Upper lobe of left lung (tissue), 6 donors: ENCODE data around the gene PCDHB13. TPM values are rescaled to one million over a fixed set of nuclear protein-coding genes. Genes with fewer than 3 reads are reported as not detected.

ENCODE experiments used
- ATAC-seq, 2 donors: fragments of 200-7000 bp; cut with Tn5 transposase; one replicate each; pipeline ENCODE4 v1.9.1; 2022; ENCODE audit warnings: mild to moderate bottlenecking in 2 of 2, moderate library complexity in 2 of 2; ENCODE audit not compliant: low FRiP score in 2 of 2
- DNase-seq, 2 donors: peaks; one replicate each; pipeline ENCODE4 v3.0.0-alpha.2; 2019 to 2020
- H3K27ac ChIP-seq, 4 donors: fragments of 200-600 bp; sonication (generic); one replicate each; pipeline ENCODE4 v1.5.1; 2016 to 2019
- H3K27me3 ChIP-seq, 4 donors: fragments of 200-600 bp; sonication (generic); one replicate each; pipeline ENCODE4 v1.5.1; 2017 to 2019
- H3K36me3 ChIP-seq, 4 donors: fragments of 200-600 bp; sonication (generic); one replicate each; pipeline ENCODE4 v1.5.1; 2016 to 2019
- H3K4me1 ChIP-seq, 4 donors: fragments of 200-600 bp; sonication (generic); one replicate each; pipeline ENCODE4 v1.5.1; 2018 to 2019
- H3K4me3 ChIP-seq, 4 donors: fragments of 200-600 bp; sonication (generic); one replicate each; pipeline ENCODE4 v1.5.1; 2017 to 2019; ENCODE audit warnings: mild to moderate bottlenecking in 2 of 4, moderate library complexity in 1 of 4
- H3K9me3 ChIP-seq, 4 donors: fragments of 200-600 bp; sonication (generic); one replicate each; pipeline ENCODE4 v1.5.1; 2018 to 2019
- CTCF ChIP-seq, 6 experiments: fragments of 450-650 bp in 4 of 6; fragments of 200-600 bp in 2 of 6; sonication (generic) in 2 of 6; IDR thresholded peaks; one replicate each; pipeline ENCODE4 v1.5.1; 2016 to 2019; ENCODE audit warnings: antibody characterized with exemption in 6 of 6
- EP300 ChIP-seq, 4 donors: sonication (generic); formaldehyde crosslinking; IDR thresholded peaks; one replicate each; pipeline ENCODE4 v1.5.1; 2017; ENCODE audit warnings: antibody characterized with exemption in 4 of 4, control low read depth in 2 of 4
- POLR2A ChIP-seq, 4 donors: fragments of 450-650 bp; IDR thresholded peaks; one replicate each; pipeline ENCODE4 v1.5.1; 2016 to 2017; ENCODE audit warnings: antibody characterized with exemption in 4 of 4, mild to moderate bottlenecking in 2 of 4
- POLR2AphosphoS5 ChIP-seq, 2 donors: sonication (generic); formaldehyde crosslinking; IDR thresholded peaks; one replicate each; pipeline ENCODE4 v1.5.1; 2017; ENCODE audit warnings: antibody characterized with exemption in 2 of 2
- whole genome bisulfite sequencing, 2 donors: methylation state at CpG; one replicate each; pipeline ENCODE4 v1.1.5; 2017 to 2018; 5-methylcytosine and 5-hydroxymethylcytosine counted together
- total RNA-seq, 6 donors: library from RNA; depleted of rRNA in 4 of 6; stranded (reverse); fragments of >200 nt in 4 of 6; gene quantifications; one replicate each; pipeline versions ENCODE4 v1.1.0 to v1.2.1, GENCODE V29; 2016 to 2021
- donor health status: DM: no; HTN: no; CAD: no; lungs with moderate emphysema.
- donor health status: DM: no; HTN: yes; CAD: no; lungs with severe emphysema.

PCDHB13 gene
- total RNA-seq, 6 donors from 2014 or later = 1.2 to 3.1 (median 2.1) TPM

- TF ChIP-seq POLR2AphosphoS5 (IDR thresholded peaks at IDR 0.05) (no peak), EP300 (IDR thresholded peaks at IDR 0.05) (no peak), CTCF (IDR thresholded peaks at IDR 0.05) (no peak), POLR2A (IDR thresholded peaks at IDR 0.05) (no peak)
- 69 to 70% methylated on average over 5 of the region's 5 CpGs for WGBS, 2 donors
- no peak for DNase-seq
- Histone ChIP-seq H3K4me1 (no peaks in the 10 kb centered on the region), H3K27ac (no peak overlapping the region), H3K9me3 (peaks cover 99 to 100% (median 100%) of the 10 kb centered on the region in 4 donors), H3K27me3 (no peaks in the 10 kb centered on the region), H3K36me3 (no peaks in the 10 kb centered on the region), H3K4me3 (no peak overlapping the region)
- no peak for ATAC-seq
These were observed 46.9 kb downstream of the PCDHB13 start for GRCh38 chr5:141260458-141261237.

GRCh38 chr5:141261238-141261546, 47.5 kb downstream of the PCDHB13 start:
- H3K27me3 ChIP-seq = no peaks in the 10 kb centered on the region
- no peaks in the 10 kb centered on the region for H3K36me3 ChIP-seq
- no peak for ATAC-seq
- DNase-seq = no peak
- peaks cover 98 to 100% (median 100%) of the 10 kb centered on the region in 4 donors for H3K9me3 ChIP-seq
- H3K4me1 ChIP-seq = no peaks in the 10 kb centered on the region
- WGBS, 2 donors = 78 to 88% methylated on average over 1 of the region's 1 CpG
- no peak for TF ChIP-seq CTCF (IDR thresholded peaks at IDR 0.05)
- no peak for TF ChIP-seq POLR2A (IDR thresholded peaks at IDR 0.05)
- no peak for TF ChIP-seq POLR2AphosphoS5 (IDR thresholded peaks at IDR 0.05)
- no peak overlapping the region for H3K4me3 ChIP-seq
- no peak overlapping the region for H3K27ac ChIP-seq

Other genes starting within 250 kb of the PCDHB13 start
- 10 to 100 TPM in 4 of 6 donors, 1 to 10 TPM in 2; 5.4 to 23.0 (median 10.6) TPM for gene PCDHAC2, start 247.4 kb upstream of the PCDHB13 start, total RNA-seq
- gene PCDHB1, start 162.5 kb upstream of the PCDHB13 start, total RNA-seq = 1 to 10 TPM in 1 of 6 donors, under 1 TPM in 5; 0.09 to 1.0 (median 0.19) TPM
- 1 to 10 TPM in 5 of 6 donors, under 1 TPM in 1; 0.79 to 9.2 (median 3.7) TPM for gene PCDHB2, start 119.3 kb upstream of the PCDHB13 start, total RNA-seq
- 1 to 10 TPM in 5 of 6 donors, under 1 TPM in 1; 0.39 to 4.2 (median 1.7) TPM for gene PCDHB3, start 113.4 kb upstream of the PCDHB13 start, total RNA-seq
- gene PCDHB4, start 92.1 kb upstream of the PCDHB13 start, total RNA-seq = 1 to 10 TPM in 5 of 6 donors, under 1 TPM in 1; 0.49 to 2.9 (median 2.4) TPM
- 10 to 100 TPM in 1 of 6 donors, 1 to 10 TPM in 5; 1.8 to 22.4 (median 2.2) TPM for gene PCDHB5, start 78.7 kb upstream of the PCDHB13 start, total RNA-seq
- gene PCDHB6, start 63.9 kb upstream of the PCDHB13 start, total RNA-seq = 1 to 10 TPM in 1 of 6 donors, under 1 TPM in 4, not detected in 1; 0.46 to 1.0 (median 0.77) TPM
- gene PCDHB7, start 41.3 kb upstream of the PCDHB13 start, total RNA-seq = 1 to 10 TPM in 5 of 6 donors, under 1 TPM in 1; 0.30 to 2.9 (median 1.8) TPM
- 1 to 10 TPM in 1 of 6 donors, under 1 TPM in 3, not detected in 2; 0.83 to 2.1 (median 0.96) TPM for gene PCDHB8, start 36.1 kb upstream of the PCDHB13 start, total RNA-seq
- 1 to 10 TPM; 1.6 to 4.9 (median 2.1) TPM for gene PCDHB16, start 31.5 kb upstream of the PCDHB13 start, total RNA-seq
- 1 to 10 TPM in 4 of 6 donors, under 1 TPM in 2; 0.63 to 3.1 (median 1.2) TPM for gene PCDHB9, start 26.8 kb upstream of the PCDHB13 start, total RNA-seq
- gene PCDHB10, start 21.6 kb upstream of the PCDHB13 start, total RNA-seq = 1 to 10 TPM; 1.0 to 2.2 (median 1.6) TPM
- gene PCDHB11, start 14.3 kb upstream of the PCDHB13 start, total RNA-seq = 1 to 10 TPM in 5 of 6 donors, under 1 TPM in 1; 0.78 to 3.4 (median 1.5) TPM
- 1 to 10 TPM in 4 of 6 donors, under 1 TPM in 2; 0.39 to 6.3 (median 1.8) TPM for gene PCDHB12, start 5.2 kb upstream of the PCDHB13 start, total RNA-seq
- gene PCDHB14, start 9.4 kb downstream of the PCDHB13 start, total RNA-seq = 1 to 10 TPM; 1.3 to 5.2 (median 2.7) TPM
- 1 to 10 TPM; 1.4 to 4.2 (median 2.6) TPM for gene PCDHB15, start 31.5 kb downstream of the PCDHB13 start, total RNA-seq
- gene SLC25A2, start 90.1 kb downstream of the PCDHB13 start, total RNA-seq = 1 to 10 TPM in 1 of 6 donors, under 1 TPM in 3, not detected in 2; 0.40 to 1.2 (median 0.55) TPM
- gene TAF7, start 106.9 kb downstream of the PCDHB13 start, total RNA-seq = 10 to 100 TPM; 35.6 to 74.5 (median 39.8) TPM
- gene PCDHGA1, start 116.6 kb downstream of the PCDHB13 start, total RNA-seq = under 1 TPM in 4 of 6 donors, not detected in 2; 0.15 to 0.51 (median 0.24) TPM
- 1 to 10 TPM; 1.6 to 4.3 (median 2.7) TPM for gene PCDHGA2, start 124.8 kb downstream of the PCDHB13 start, total RNA-seq
- 1 to 10 TPM in 4 of 6 donors, under 1 TPM in 2; 0.80 to 2.1 (median 1.7) TPM for gene PCDHGA3, start 129.9 kb downstream of the PCDHB13 start, total RNA-seq
- 1 to 10 TPM in 4 of 6 donors, under 1 TPM in 2; 0.76 to 6.3 (median 1.3) TPM for gene PCDHGB1, start 136.2 kb downstream of the PCDHB13 start, total RNA-seq
- gene PCDHGA4, start 141.1 kb downstream of the PCDHB13 start, total RNA-seq = 1 to 10 TPM; 1.7 to 9.4 (median 2.8) TPM
- 10 to 100 TPM in 1 of 6 donors, 1 to 10 TPM in 5; 1.7 to 12.6 (median 2.7) TPM for gene PCDHGB2, start 146.1 kb downstream of the PCDHB13 start, total RNA-seq
- 1 to 10 TPM in 5 of 6 donors, under 1 TPM in 1; 0.97 to 7.3 (median 2.0) TPM for gene PCDHGA5, start 150.2 kb downstream of the PCDHB13 start, total RNA-seq
- 1 to 10 TPM; 1.2 to 6.3 (median 2.3) TPM for gene PCDHGB3, start 156.3 kb downstream of the PCDHB13 start, total RNA-seq
- 1 to 10 TPM; 1.7 to 7.3 (median 3.6) TPM for gene PCDHGA6, start 160.0 kb downstream of the PCDHB13 start, total RNA-seq
- gene PCDHGA7, start 168.8 kb downstream of the PCDHB13 start, total RNA-seq = 10 to 100 TPM in 1 of 6 donors, 1 to 10 TPM in 5; 1.2 to 13.6 (median 2.7) TPM
- gene PCDHGB4, start 173.8 kb downstream of the PCDHB13 start, total RNA-seq = 1 to 10 TPM; 2.4 to 6.5 (median 2.9) TPM
- gene PCDHGA8, start 178.7 kb downstream of the PCDHB13 start, total RNA-seq = 1 to 10 TPM in 5 of 6 donors, under 1 TPM in 1; 0.66 to 8.4 (median 1.6) TPM
- 10 to 100 TPM in 1 of 6 donors, 1 to 10 TPM in 5; 6.2 to 11.8 (median 8.3) TPM for gene PCDHGB5, start 184.0 kb downstream of the PCDHB13 start, total RNA-seq
- 1 to 10 TPM; 2.4 to 8.4 (median 4.5) TPM for gene PCDHGA9, start 188.9 kb downstream of the PCDHB13 start, total RNA-seq
- gene PCDHGB6, start 194.1 kb downstream of the PCDHB13 start, total RNA-seq = 1 to 10 TPM; 3.2 to 7.4 (median 6.3) TPM
- gene PCDHGA10, start 199.1 kb downstream of the PCDHB13 start, total RNA-seq = 10 to 100 TPM in 1 of 6 donors, 1 to 10 TPM in 5; 3.0 to 19.9 (median 4.3) TPM
- 10 to 100 TPM in 4 of 6 donors, 1 to 10 TPM in 2; 7.0 to 22.5 (median 12.7) TPM for gene PCDHGB7, start 203.8 kb downstream of the PCDHB13 start, total RNA-seq
- gene PCDHGA11, start 207.1 kb downstream of the PCDHB13 start, total RNA-seq = 10 to 100 TPM in 1 of 6 donors, 1 to 10 TPM in 5; 2.0 to 16.8 (median 2.3) TPM
- gene PCDHGA12, start 216.6 kb downstream of the PCDHB13 start, total RNA-seq = 10 to 100 TPM in 1 of 6 donors, 1 to 10 TPM in 5; 4.3 to 19.9 (median 5.7) TPM